IMR-90 (cell line): ENCODE results near the gene NDOR1. TPM values are rescaled to one million over a fixed set of nuclear protein-coding genes. Genes with fewer than 3 reads are reported as not detected.
A peak's percentile ranks its signal among the peaks of the same experiment; 100 is the strongest.

ENCODE experiments used
- ATAC-seq: fragments of 200-7000 bp; cut with Tn5 transposase; 2 replicates; pipeline ENCODE4 v1.9.1; 2020; ENCODE audit warnings: low read depth, mild to moderate bottlenecking, moderate library complexity
- BruUV-seq: library from RNA; stranded (reverse); fragments of 400-500 nt; replicated peaks from 2 replicates; lab custom pipeline; 2021; lab: Mats Ljungman, UMichigan
- CTCF ChIA-PET: fragments of 300-600 bp; formaldehyde crosslinking; extraction: SDS; loops from one replicate; lab custom pipeline; 2021; ENCODE audit warnings: antibody characterized with exemption; lab: Yijun Ruan, JAX
- POLR2A ChIA-PET: fragments of 300-600 bp; sonication (Branson Sonifier 250); formaldehyde crosslinking; loops from one replicate; lab custom pipeline; 2022; ENCODE audit warnings: antibody characterized with exemption; ENCODE audit not compliant: unreplicated experiment; lab: Charles Lee
- DNase-seq: peaks from one replicate; pipeline ENCODE4 v3.0.0; 2013
- H2AFZ ChIP-seq: replicated peaks from 2 replicates; pipeline ENCODE3; 2013; ENCODE audit warnings: low read length, mild to moderate bottlenecking; ENCODE audit not compliant: poor library complexity
- H2AK5ac ChIP-seq: 2 replicates; pipeline ENCODE4 v1.6.1; 2013; ENCODE audit warnings: low read depth, low read length, inconsistent platforms
- H2AK9ac ChIP-seq: replicated peaks from 2 replicates; pipeline ENCODE3; 2013; ENCODE audit warnings: mild to moderate bottlenecking, low read depth, low read length, moderate library complexity; ENCODE audit not compliant: poor library complexity
- H2BK120ac ChIP-seq: 2 replicates; pipeline ENCODE4 v1.6.1; 2013; ENCODE audit warnings: low read depth, low read length, inconsistent platforms
- H2BK15ac ChIP-seq: 3 replicates; pipeline ENCODE4 v1.6.1; 2013; ENCODE audit warnings: low read depth, low read length, inconsistent platforms
- H2BK20ac ChIP-seq: 2 replicates; pipeline ENCODE4 v1.6.1; 2013; ENCODE audit warnings: low read depth, mild to moderate bottlenecking, inconsistent platforms, low read length, moderate library complexity
- H2BK5ac ChIP-seq: 2 replicates; pipeline ENCODE4 v1.6.1; 2013; ENCODE audit warnings: mild to moderate bottlenecking, low read depth, low read length, inconsistent platforms; ENCODE audit not compliant: poor library complexity, severe bottlenecking
- H3K14ac ChIP-seq: replicated peaks from 2 replicates; pipeline ENCODE4 v1.6.1; 2013; ENCODE audit warnings: low read depth, low read length, inconsistent platforms
- H3K18ac ChIP-seq: 2 replicates; pipeline ENCODE4 v1.6.1; 2013; ENCODE audit warnings: low read depth, low read length, control low read depth
- H3K23ac ChIP-seq: 2 replicates; pipeline ENCODE4 v1.6.1; 2013; ENCODE audit warnings: low read depth, low read length, inconsistent platforms
- H3K27ac ChIP-seq: 2 replicates; pipeline ENCODE4 v1.5.1; 2013; ENCODE audit warnings: mild to moderate bottlenecking, control low read depth, low read length; ENCODE audit not compliant: insufficient read depth
- H3K27me3 ChIP-seq: 2 replicates; pipeline ENCODE4 v1.6.1; 2013; ENCODE audit warnings: low read length; ENCODE audit not compliant: control insufficient read depth, insufficient read depth
- H3K36me3 ChIP-seq: 2 replicates; pipeline ENCODE4 v1.6.1; 2013; ENCODE audit warnings: low read length, mixed read lengths; ENCODE audit not compliant: control insufficient read depth, insufficient read depth
- H3K4ac ChIP-seq: 2 replicates; pipeline ENCODE4 v1.6.1; 2013; ENCODE audit warnings: low read depth, low read length, inconsistent platforms
- H3K4me1 ChIP-seq: 2 replicates; pipeline ENCODE4 v1.6.1; 2013; ENCODE audit warnings: low read length, mixed read lengths; ENCODE audit not compliant: control insufficient read depth, insufficient read depth
- H3K4me2 ChIP-seq: 2 replicates; pipeline ENCODE4 v1.6.1; 2013; ENCODE audit warnings: low read depth, mild to moderate bottlenecking, control low read depth, low read length, moderate library complexity
- H3K4me3 ChIP-seq: 2 replicates; pipeline ENCODE4 v1.5.1; 2013; ENCODE audit warnings: low read depth, mild to moderate bottlenecking, control low read depth, low read length, moderate library complexity; ENCODE audit not compliant: insufficient read depth
- H3K56ac ChIP-seq: 2 replicates; pipeline ENCODE4 v1.6.1; 2013; ENCODE audit warnings: low read length, inconsistent platforms; ENCODE audit not compliant: insufficient read depth; ENCODE audit errors: extremely low read depth
- H3K79me1 ChIP-seq, 2 experiments: 2 replicates each; pipeline ENCODE4 v1.6.1; 2013; ENCODE audit warnings: low read length in 2 of 2, inconsistent platforms in 1 of 2, low read depth in 1 of 2
- H3K9ac ChIP-seq: 2 replicates; pipeline ENCODE4 v1.6.1; 2013; ENCODE audit warnings: low read depth, low read length, control low read depth
- H3K9me1 ChIP-seq: 2 replicates; pipeline ENCODE4 v1.6.1; 2013; ENCODE audit warnings: low read length, inconsistent platforms; ENCODE audit not compliant: insufficient read depth
- H3K9me3 ChIP-seq: 2 replicates; pipeline ENCODE4 v1.6.1; 2013; ENCODE audit warnings: low read length; ENCODE audit not compliant: control insufficient read depth, insufficient read depth
- H4K20me1 ChIP-seq: 2 replicates; pipeline ENCODE4 v1.6.1; 2013; ENCODE audit warnings: low read length, inconsistent platforms; ENCODE audit not compliant: insufficient read depth
- H4K5ac ChIP-seq: 2 replicates; pipeline ENCODE4 v1.6.1; 2013; ENCODE audit warnings: mild to moderate bottlenecking, low read depth, low read length, control low read depth
- H4K8ac ChIP-seq, 2 experiments: 2 replicates each; pipeline ENCODE4 v1.6.1; 2013; ENCODE audit warnings: low read depth in 2 of 2, low read length in 2 of 2, control low read depth in 1 of 2, inconsistent platforms in 1 of 2
- H4K91ac ChIP-seq: 2 replicates; pipeline ENCODE4 v1.6.1; 2013; ENCODE audit warnings: low read depth, low read length, inconsistent platforms; ENCODE audit not compliant: insufficient read depth
- BHLHE40 ChIP-seq: fragments of 150-350 bp; IDR thresholded peaks from 2 replicates; pipeline ENCODE4 v1.6.1; 2016; ENCODE audit warnings: mild to moderate bottlenecking, low read depth, low read length
- CHD1 ChIP-seq: IDR thresholded peaks from 2 replicates; pipeline ENCODE4 v1.6.1; 2012; ENCODE audit warnings: low read depth, low read length, improper control_type of control experiment
- FOS ChIP-seq: fragments of 150-350 bp; IDR thresholded peaks from 2 replicates; pipeline ENCODE4 v1.6.1; 2016; ENCODE audit warnings: low read depth, low read length
- MAFK ChIP-seq: IDR thresholded peaks from 2 replicates; pipeline ENCODE4 v1.6.1; 2012; ENCODE audit warnings: low read depth, low read length, improper control_type of control experiment
- MAZ ChIP-seq: IDR thresholded peaks from 2 replicates; pipeline ENCODE4 v1.6.1; 2012; ENCODE audit warnings: low read depth, mild to moderate bottlenecking, low read length, improper control_type of control experiment, moderate library complexity, borderline replicate concordance
- MXI1 ChIP-seq: IDR thresholded peaks from 2 replicates; pipeline ENCODE4 v1.6.1; 2012; ENCODE audit warnings: low read depth, mild to moderate bottlenecking, low read length, moderate library complexity, borderline replicate concordance
- NFE2L2 ChIP-seq: fragments of 150-350 bp; IDR thresholded peaks from 2 replicates; pipeline ENCODE4 v1.6.1; 2016; ENCODE audit warnings: low read depth, mild to moderate bottlenecking, low read length
- POLR2A ChIP-seq: IDR thresholded peaks from 2 replicates; pipeline ENCODE4 v1.6.1; 2012; ENCODE audit warnings: mild to moderate bottlenecking, low read depth, low read length
- RAD21 ChIP-seq: IDR thresholded peaks from 2 replicates; pipeline ENCODE4 v1.6.1; 2012; ENCODE audit warnings: low read length, improper control_type of control experiment
- RCOR1 ChIP-seq: IDR thresholded peaks from 2 replicates; pipeline ENCODE4 v1.6.1; 2012; ENCODE audit warnings: mild to moderate bottlenecking, low read length, improper control_type of control experiment; ENCODE audit not compliant: insufficient replicate concordance
- RFX5 ChIP-seq: IDR thresholded peaks from 2 replicates; pipeline ENCODE4 v1.8.0; 2012; ENCODE audit warnings: low read depth, mild to moderate bottlenecking, low read length, moderate library complexity
- SMC3 ChIP-seq: fragments of 150-350 bp; IDR thresholded peaks from 2 replicates; pipeline ENCODE4 v1.6.1; 2016; ENCODE audit warnings: low read depth, mild to moderate bottlenecking, antibody characterized with exemption, low read length, moderate library complexity
- WGBS, 2 experiments: methylation state at CpG; one replicate each; pipeline versions ENCODE4 v1.1.5 to v1.1.7; 2013; ENCODE audit warnings: missing lambda C conversion rate in 2 of 2; ENCODE audit not compliant: insufficient read length in 1 of 2; ENCODE audit errors: extremely low coverage in 2 of 2; 5-methylcytosine and 5-hydroxymethylcytosine counted together
- dilution Hi-C: fragments of 300-500 bp; cut with HindIII; formaldehyde crosslinking; loops from one replicate; pipeline ENCODE4 v1.14.3; 2018; ENCODE audit warnings: low sequenced_read_pairs; ENCODE audit not compliant: unreplicated experiment
- in situ Hi-C: fragments of 300-500 bp; cut with MboI; formaldehyde crosslinking; loops from 3 replicates; pipeline ENCODE4 v1.14.3; 2019; ENCODE audit warnings: low sequenced_read_pairs, inconsistent platforms, mixed read lengths
- intact Hi-C: fragments of 100-400 bp; cut with micrococcal nuclease; formaldehyde crosslinking; loops from 2 replicates; pipeline ENCODE4 v1.10.0; 2022
- polyA plus RNA-seq, 3 experiments: library from polyadenylated mRNA; depleted of rRNA; stranded (reverse); fragments of >200 nt; gene quantifications; 2 replicates each; pipeline ENCODE4 v1.2.3, GENCODE V29; 2012; ENCODE audit warnings: low replicate concordance in 1 of 3
- total RNA-seq: library from RNA; depleted of rRNA; stranded (reverse); fragments of >200 nt; gene quantifications from 2 replicates; pipeline ENCODE4 v1.2.3, GENCODE V29; 2012
- TF ChIP-seq, protein P1 (sequence below): conservative IDR thresholded peaks from 2 replicates; pipeline ENCODE4 v1.5.1; 2012; ENCODE audit warnings: mild to moderate bottlenecking, low read depth, low read length, improper control_type of control experiment
- TF ChIP-seq, protein P2 (sequence below): fragments of 150-350 bp; IDR thresholded peaks from 2 replicates; pipeline ENCODE4 v1.6.1; 2017; ENCODE audit warnings: mild to moderate bottlenecking, antibody characterized with exemption, low read length, low read depth
- TF ChIP-seq, protein P3 (sequence below): fragments of 150-350 bp; IDR thresholded peaks from 2 replicates; pipeline ENCODE4 v1.6.1; 2016; ENCODE audit warnings: low read depth, mild to moderate bottlenecking, low read length, moderate library complexity, borderline replicate concordance

The NDOR1 gene
- total and polyA plus RNA-seq, 2 of the 4 experiments (the other 2 are of a cell fraction), result 0.90 to 10.6 TPM

DNA sequence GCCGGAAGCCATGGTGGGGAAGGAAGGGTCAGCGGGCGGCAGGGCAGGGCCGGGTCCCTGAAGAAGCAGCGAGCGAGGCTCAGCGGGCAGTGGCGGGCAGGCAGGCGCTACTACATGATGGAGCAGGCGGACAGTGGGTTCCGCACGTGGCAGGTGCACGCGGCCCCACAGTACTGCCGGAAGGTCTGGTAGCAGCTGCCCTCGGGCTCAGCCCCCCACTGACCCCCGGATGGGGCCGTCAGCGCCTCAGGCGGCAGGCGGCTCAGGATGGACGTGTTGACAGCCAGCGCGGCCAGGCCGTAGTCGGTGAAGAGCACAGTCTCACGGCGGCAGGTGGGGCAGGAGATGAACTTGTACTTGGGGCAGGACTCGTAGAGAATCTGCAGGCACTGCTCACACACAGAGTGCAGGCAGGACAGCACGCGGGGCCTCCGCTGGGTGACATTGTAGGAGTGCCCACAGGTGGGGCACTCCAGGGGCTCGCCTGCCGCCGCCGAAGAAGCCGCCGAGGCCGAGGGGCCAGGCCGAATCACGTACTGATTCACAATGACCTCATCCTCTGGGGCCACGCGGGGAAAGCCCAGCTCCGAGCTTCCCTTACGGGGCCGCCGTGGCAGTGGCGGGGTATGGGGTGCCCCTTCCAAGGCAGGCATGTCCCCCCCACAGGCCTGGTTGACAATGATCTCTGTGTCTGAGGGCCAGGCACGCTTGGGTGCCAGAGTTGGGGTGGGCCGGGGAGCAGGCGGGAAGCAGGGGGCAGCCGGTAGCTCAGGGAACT lies 15.0 kb downstream of the NDOR1 start:
- H3K79me1 ChIP-seq, result peaks cover 0 to 4% of the 10 kb centered on the region in 2 experiments; a peak in 1 of 4 replicates
- POLR2A ChIA-PET, result interaction anchor here (0.5 kb wide), 1 partner anchor 12 kb away, joined by 4 read pairs; no protein-coding TSS in a partner anchor
- WGBS, 2 experiments, result 82% methylated on average over 37 of the region's 52 CpGs; no CpG with 5 or more reads in 1 of the 2 experiments
- ATAC-seq (no peak), DNase-seq (no peak)
- no peak overlapping the region for H3K23ac ChIP-seq
- no peak overlapping the region for H2BK15ac ChIP-seq
- in situ Hi-C loops (no loop called here), dilution Hi-C loops (no loop called here), intact Hi-C loops (no loop called here)
- H2AK5ac ChIP-seq, result no peak overlapping the region
- no peaks in the 10 kb centered on the region for H4K20me1 ChIP-seq
- H2AK9ac ChIP-seq, result peak overlapping the region; percentile 55
- peaks cover 3% of the 10 kb centered on the region; the same call in 1 of the 2 replicates for H3K9me1 ChIP-seq
- no TSS peak for BruUV-seq
- H3K56ac ChIP-seq, result no peak overlapping the region
- H2AFZ ChIP-seq, result no peak overlapping the region
- H3K4me2 ChIP-seq, result no peak overlapping the region
- no peak overlapping the region for H3K18ac ChIP-seq
- no peak overlapping the region for H3K14ac ChIP-seq
- no peak overlapping the region for H3K27ac ChIP-seq
- peaks cover 17% of the 10 kb centered on the region for H3K4me1 ChIP-seq
- CTCF ChIA-PET, result no interaction called here
- H3K4ac ChIP-seq, result no peak overlapping the region
- H4K8ac ChIP-seq, result no peak overlapping the region
- H4K5ac ChIP-seq, result no peak overlapping the region
- H3K9ac ChIP-seq, result no peak overlapping the region
- no peak overlapping the region for H2BK20ac ChIP-seq
- no peak overlapping the region for H4K91ac ChIP-seq
- peaks cover 12% of the 10 kb centered on the region for H3K36me3 ChIP-seq
- H2BK5ac ChIP-seq, result no peak overlapping the region
- H2BK120ac ChIP-seq, result no peak overlapping the region
- no peaks in the 10 kb centered on the region for H3K27me3 ChIP-seq
- H3K4me3 ChIP-seq, result no peak overlapping the region
- no peaks in the 10 kb centered on the region for H3K9me3 ChIP-seq
- TF ChIP-seq NFE2L2 (no peak), MXI1 (no peak), CHD1 (no peak), FOS (no peak), BHLHE40 (no peak), MAZ (no peak), MAFK (no peak), RCOR1 (no peak), RFX5 (no peak), POLR2A (no peak), RAD21 (no peak), SMC3 (no peak)
- TF ChIP-seq, protein P1, sequence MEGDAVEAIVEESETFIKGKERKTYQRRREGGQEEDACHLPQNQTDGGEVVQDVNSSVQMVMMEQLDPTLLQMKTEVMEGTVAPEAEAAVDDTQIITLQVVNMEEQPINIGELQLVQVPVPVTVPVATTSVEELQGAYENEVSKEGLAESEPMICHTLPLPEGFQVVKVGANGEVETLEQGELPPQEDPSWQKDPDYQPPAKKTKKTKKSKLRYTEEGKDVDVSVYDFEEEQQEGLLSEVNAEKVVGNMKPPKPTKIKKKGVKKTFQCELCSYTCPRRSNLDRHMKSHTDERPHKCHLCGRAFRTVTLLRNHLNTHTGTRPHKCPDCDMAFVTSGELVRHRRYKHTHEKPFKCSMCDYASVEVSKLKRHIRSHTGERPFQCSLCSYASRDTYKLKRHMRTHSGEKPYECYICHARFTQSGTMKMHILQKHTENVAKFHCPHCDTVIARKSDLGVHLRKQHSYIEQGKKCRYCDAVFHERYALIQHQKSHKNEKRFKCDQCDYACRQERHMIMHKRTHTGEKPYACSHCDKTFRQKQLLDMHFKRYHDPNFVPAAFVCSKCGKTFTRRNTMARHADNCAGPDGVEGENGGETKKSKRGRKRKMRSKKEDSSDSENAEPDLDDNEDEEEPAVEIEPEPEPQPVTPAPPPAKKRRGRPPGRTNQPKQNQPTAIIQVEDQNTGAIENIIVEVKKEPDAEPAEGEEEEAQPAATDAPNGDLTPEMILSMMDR, result no peak
- TF ChIP-seq, protein P2, sequence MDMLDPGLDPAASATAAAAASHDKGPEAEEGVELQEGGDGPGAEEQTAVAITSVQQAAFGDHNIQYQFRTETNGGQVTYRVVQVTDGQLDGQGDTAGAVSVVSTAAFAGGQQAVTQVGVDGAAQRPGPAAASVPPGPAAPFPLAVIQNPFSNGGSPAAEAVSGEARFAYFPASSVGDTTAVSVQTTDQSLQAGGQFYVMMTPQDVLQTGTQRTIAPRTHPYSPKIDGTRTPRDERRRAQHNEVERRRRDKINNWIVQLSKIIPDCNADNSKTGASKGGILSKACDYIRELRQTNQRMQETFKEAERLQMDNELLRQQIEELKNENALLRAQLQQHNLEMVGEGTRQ, result no peak
- TF ChIP-seq, protein P3, sequence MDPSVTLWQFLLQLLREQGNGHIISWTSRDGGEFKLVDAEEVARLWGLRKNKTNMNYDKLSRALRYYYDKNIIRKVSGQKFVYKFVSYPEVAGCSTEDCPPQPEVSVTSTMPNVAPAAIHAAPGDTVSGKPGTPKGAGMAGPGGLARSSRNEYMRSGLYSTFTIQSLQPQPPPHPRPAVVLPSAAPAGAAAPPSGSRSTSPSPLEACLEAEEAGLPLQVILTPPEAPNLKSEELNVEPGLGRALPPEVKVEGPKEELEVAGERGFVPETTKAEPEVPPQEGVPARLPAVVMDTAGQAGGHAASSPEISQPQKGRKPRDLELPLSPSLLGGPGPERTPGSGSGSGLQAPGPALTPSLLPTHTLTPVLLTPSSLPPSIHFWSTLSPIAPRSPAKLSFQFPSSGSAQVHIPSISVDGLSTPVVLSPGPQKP, result no peak
